GM12874 (cell line): ENCODE measurements around the gene NEDD4.
A peak's percentile ranks its signal among the peaks of the same experiment; 100 is the strongest.

ENCODE experiments used
- TF ChIP-seq, protein P1 (sequence below): IDR thresholded peaks from 2 replicates; pipeline ENCODE4 v1.5.1; 2011; ENCODE audit warnings: low read depth, mild to moderate bottlenecking, control low read depth, low read length, moderate library complexity; ENCODE audit not compliant: insufficient read depth

Gene NEDD4

DNA sequence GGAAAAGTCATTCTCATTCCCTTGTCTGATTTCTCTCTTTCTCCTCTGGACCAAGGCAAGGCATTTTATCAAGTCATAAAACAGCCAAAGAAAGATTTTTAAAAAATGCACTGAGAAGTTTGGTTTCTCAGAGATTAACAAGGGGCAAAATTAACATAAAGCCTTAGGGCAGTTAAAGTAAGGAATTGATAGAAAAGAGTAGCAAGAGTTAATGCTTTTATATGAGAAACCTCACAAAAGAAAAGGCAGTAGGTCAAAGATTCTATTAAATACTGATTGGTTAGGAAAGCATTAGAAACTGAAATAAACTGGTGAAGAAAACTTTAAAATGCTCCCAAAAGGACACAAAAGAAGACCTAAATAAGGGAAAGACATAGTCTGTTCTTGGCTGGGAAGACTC, 129.5 kb downstream of the NEDD4 start:
- TF ChIP-seq, protein P1, sequence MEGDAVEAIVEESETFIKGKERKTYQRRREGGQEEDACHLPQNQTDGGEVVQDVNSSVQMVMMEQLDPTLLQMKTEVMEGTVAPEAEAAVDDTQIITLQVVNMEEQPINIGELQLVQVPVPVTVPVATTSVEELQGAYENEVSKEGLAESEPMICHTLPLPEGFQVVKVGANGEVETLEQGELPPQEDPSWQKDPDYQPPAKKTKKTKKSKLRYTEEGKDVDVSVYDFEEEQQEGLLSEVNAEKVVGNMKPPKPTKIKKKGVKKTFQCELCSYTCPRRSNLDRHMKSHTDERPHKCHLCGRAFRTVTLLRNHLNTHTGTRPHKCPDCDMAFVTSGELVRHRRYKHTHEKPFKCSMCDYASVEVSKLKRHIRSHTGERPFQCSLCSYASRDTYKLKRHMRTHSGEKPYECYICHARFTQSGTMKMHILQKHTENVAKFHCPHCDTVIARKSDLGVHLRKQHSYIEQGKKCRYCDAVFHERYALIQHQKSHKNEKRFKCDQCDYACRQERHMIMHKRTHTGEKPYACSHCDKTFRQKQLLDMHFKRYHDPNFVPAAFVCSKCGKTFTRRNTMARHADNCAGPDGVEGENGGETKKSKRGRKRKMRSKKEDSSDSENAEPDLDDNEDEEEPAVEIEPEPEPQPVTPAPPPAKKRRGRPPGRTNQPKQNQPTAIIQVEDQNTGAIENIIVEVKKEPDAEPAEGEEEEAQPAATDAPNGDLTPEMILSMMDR = no peak

DNA sequence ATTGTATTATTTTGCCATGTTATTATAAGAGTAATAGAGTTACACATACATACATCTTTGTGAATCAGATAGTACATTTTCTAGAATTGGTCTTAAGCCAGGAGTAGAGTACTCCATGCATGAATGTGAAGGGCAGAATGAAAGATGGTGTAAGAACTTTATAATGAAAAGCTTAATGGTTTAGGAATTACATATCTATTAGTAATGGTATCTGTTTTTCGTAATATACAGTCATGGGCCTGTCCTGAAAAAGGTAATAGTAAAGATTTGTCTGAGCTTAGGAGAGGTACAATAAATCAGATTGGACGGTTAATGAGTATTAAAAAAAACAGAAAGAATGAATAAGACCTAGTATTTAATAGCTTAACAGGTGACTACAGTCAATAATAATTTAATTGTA, 132.3 kb downstream of the NEDD4 start:
- TF ChIP-seq, protein P1 = no peak

DNA sequence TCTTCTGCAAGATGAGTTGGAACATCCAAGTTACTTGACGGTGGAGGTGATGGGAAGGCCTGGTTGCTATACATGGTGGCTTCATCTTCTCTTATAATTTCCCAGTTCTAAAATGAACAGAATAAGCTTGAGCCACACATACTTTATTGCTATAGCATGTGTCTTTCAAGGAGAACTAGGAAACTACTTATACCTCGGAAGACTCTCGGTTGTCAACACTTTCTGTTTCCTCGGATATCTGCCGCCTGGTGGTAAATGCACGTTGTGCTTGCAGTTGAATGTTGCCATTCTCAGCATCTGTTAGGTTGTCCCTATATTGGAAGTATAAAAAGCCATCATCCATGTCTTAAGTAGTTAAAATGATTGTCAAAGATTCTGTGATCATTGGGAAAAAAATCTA, 132.9 kb downstream of the NEDD4 start:
- TF ChIP-seq, protein P1 = no peak

DNA sequence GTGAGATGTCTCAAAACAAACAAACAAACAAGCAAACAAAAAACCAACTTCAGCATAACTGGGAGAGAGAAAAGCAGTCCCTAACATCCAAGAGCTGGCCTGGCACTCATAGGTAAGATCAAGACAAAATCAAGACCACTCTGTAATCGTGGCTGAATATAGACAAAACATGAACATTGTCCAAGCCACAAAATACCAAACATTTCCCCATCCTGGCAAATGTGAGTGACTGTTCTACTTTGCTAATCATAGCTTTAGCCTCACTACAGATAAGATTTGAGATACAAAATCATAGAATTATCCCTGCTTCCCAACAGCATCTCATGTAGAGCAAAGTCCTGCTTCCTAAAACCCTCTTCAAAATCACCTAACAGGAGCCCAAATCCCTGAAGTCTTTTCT, 133.7 kb downstream of the NEDD4 start:
- TF ChIP-seq, protein P1 = no peak

DNA sequence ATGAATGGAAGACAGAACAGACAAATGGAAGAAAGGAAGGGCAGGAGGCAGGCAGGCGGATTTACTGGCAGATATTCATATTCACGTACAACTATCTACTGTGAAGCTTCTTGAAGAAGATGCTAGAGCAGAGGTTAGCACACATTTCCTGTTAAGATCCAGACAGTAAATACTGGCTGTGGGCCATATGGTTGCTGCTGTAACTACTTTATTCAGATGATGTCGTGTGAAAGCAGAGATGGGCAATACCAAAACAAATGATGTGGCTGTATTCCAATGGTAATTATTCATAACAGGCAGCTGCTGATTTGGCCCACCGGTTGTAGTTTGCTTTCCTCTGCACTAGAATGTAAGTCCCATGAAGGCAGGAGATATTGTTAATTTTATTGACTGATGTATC, 134.8 kb downstream of the NEDD4 start:
- TF ChIP-seq, protein P1 = no peak

DNA sequence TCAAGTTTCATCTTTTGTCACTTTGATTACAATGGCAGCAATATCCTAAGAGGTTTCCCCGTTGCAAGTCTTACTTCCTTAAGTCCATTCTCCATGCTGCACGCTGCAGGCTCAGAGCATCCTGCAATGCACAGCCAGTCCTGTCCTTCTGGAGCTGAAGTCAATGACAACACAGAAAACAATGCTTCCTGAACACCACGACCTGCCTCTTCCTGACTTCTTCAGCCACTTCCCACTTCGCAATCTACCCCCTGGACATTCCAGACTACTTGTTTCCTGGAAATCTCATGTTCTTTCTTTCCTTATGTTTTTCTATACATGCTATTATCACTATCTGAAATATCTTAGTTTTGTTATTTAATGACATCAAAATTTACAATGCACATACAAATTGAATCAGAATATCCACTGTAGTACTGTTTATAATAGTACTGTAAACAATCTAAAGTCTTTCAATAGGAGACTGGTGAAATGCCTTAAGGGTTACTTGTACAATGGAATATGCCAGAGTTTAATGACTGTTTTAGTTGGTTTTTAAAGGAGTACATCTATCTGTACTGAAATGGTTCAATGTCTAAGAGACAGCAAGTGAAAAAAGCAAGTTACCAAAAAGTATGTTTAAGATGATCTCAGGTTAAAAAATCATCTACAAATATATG, 136.8 kb downstream of the NEDD4 start:
- TF ChIP-seq, protein P1 = no peak

DNA sequence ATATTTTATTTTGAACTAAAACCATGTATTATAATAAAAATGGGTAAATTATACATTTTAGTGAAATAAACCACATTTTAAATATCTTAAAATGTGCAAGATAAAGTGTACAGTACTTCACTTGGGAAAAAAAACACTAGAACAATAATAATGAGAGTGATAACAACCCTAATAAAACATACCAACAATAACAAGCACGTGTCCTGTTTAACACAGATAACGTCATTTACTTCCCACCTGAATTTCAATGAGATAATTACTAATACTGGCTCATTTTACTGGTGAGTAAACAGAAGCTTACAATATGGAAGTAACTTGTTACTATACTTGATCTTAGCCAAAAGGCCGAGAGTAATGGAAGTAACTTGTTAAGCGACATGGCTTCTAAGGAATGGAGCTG, 140.3 kb downstream of the NEDD4 start:
- TF ChIP-seq, protein P1 = no peak

DNA sequence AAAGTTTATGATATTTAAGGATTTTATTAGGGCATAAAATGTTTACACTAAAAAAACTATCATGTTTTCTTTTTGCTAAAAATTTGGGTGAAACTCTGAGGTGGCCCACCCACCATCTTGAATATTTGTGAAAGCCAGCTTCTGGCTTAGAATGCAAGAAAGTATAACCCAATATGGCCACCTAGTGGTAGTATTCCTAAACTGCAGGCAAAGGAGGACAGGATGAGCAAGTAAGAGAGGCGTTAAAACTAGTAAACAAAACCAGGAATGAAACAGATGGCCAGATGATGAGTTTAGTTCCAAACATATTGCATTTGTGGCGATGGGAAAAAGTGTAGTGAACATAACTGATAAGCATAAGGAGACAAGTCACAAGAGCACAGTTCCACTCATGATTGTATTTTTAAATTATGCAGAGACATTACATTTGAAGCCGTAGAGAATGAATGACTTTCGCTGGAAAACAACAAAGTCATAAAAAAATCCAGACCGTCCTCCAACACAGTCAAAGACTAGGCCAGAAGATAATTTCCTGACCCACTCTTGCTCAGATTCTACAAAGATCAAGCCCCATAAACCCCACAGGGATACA, 147.2 kb downstream of the NEDD4 start:
- TF ChIP-seq, protein P1 = peak; percentile 72
